DMS53 treated with DMSO at 0.1 percent for 48 hours (cell line): Measurements from ENCODE around the gene TULP1.
"Not testable (repeated sequence)": the region's sequence is repeated elsewhere in the genome, so short reads cannot be mapped to it uniquely, and the experiment has no call there.

Experiments
- DNase-seq: peaks from one replicate; lab custom pipeline; 2025; ENCODE audit not compliant: unreplicated experiment; lab: John Stamatoyannopoulos, UW

The TULP1 gene

DNA sequence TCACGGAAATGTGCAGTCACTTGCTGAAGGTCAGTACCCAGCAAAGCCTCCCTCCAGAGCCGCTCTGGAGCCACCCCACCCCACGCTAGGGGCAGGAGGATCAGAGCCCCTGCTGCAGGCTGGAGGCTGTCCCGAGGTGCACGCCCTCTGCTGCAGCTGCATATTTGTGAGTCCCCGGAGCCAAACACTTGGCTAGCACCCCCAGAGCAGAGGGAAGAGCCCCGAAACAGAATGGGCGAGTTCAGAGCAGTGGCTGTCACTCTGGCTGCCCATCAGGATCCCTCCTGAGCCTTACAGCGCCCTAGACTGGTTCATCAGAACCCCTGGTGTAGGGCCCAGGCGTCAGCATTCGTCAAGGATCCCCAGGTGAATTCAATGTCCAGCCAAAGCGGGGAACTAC, 9.5 kb upstream of the TULP1 start:
- no peak for DNase-seq

DNA sequence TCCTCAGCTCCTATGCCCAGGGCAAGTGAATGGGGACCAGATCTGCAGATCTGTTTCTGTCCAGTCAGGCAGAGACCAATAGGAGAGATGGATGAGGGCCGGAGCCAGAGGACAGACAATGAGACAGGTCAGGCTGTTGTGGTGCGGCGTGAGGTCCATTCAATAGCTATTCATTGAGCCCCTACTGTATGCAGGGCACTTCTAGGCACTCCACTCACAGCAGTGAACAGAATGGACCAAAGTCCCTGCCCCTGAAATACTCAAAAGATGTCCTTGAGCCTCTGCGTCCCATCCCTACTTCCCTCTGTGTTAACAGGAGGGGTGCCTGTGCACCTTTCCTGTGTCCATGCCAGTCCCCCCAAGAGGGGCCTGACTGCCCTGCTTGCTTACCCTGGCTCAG, 8.5 kb upstream of the TULP1 start:
- DNase-seq: no peak

DNA sequence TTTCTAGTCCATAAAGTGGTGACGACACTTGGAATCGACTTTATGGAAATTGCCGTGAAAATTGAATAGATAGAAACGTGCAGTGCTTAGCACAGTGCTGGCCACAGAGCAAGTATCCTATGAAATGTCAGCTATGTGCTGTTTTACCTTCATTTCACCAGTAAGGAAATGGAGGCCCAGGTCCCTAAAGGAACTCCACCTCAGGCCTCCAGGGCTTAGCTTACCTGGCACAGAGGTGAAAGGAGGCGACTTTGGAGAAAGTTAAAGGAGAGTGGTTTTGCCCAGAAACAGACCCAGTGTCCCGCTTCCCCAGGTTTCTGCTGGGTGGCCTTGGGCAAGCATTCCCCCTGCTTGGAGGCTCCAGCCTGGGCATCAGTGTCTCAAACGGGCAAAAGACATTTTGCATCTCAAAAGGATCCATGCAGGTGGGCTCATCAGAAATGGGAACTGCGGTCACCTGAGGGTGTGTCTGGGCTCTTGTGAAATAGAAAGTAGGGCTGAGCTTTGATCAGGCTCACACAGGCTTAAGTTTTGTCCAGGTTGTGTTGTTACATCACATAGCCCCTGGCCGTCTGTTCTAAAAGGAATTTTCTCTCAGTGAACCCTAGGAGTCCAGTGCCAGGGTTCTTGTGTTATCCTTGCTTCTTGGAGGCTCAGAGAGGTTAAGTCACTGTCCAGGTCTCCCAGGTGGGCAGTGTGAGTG, 6.8 kb upstream of the TULP1 start:
- DNase-seq: no peak

DNA sequence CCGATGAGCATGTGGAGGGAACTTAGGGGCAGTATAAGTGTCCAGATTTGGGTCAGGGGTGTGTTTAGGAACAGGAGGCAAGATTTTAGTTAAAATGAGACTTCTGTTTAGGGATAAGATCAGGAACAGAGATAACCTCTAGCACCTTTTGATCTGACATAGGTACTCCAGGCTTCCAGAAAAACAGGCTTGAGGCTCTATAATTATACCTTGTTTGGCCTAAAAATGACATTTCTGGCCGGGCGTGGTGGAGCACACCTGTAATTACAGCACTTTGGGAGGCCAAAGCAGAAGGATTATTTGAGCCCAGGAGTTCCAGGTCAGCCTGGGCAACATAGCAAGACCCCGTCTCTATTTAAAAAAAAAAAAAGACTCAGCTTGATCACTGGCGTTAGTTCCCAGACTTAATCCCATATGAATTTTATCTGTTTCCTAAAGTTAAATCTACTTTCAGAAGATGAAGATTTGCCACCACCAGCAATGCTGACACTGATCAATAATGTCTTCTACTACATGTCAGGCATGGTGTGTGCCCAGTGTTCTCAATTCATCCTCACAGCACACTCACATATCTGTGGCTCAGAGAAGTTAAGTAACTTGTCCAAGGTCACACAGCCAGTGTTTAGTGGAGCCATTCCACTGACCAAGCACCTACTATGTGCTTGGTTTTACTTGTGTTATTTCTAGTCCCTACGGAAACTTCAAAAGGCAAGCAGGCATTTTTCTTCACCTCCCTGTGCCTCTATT, 6.0 kb upstream of the TULP1 start:
- DNase-seq: no peak

- not testable (repeated sequence) for DNase-seq
These were observed 5.3 kb upstream of the TULP1 start for GRCh38 chr6:35517978-35518377.

DNA sequence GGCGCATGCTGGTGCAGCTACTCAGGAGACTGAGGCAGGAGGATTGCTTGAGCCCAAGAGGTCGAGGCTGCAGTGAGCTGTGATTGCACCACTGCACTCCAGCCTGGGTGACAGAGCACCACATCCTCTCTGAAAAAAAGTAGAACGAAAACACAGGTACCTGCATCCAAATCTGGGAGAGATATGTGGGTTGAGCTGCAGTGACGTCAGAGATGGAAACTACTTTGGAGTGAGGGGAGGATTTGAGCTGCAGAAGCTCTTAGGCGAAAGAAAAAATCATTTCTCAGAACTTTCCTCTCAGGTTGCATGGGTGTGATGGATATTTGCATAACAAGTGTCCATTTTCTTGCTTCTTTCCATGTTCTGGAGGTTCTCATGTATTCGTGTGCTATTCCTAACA, 4.0 kb upstream of the TULP1 start:
- no peak for DNase-seq

- not testable (repeated sequence) for DNase-seq
These were observed 3.2 kb upstream of the TULP1 start for GRCh38 chr6:35515939-35516338.

DNA sequence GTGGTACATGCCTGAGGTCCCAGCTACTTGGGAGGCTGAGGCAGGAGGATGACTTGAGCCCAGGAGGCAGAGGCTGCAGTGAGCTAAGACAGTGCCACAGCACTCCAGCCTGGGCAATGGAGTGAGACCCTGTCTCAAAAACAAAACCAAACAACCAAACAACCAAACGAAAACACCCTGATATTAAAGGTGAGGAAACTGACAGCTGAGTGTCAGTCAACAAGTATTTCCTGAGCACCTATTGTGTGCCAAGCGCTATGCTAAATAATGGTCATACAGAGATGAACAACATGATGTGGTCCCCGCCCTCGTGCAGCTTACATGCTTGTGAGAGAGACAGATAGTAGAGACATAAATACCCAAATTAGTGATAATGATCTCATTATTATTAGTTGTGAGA, 1.9 kb upstream of the TULP1 start:
- no peak for DNase-seq

DNA sequence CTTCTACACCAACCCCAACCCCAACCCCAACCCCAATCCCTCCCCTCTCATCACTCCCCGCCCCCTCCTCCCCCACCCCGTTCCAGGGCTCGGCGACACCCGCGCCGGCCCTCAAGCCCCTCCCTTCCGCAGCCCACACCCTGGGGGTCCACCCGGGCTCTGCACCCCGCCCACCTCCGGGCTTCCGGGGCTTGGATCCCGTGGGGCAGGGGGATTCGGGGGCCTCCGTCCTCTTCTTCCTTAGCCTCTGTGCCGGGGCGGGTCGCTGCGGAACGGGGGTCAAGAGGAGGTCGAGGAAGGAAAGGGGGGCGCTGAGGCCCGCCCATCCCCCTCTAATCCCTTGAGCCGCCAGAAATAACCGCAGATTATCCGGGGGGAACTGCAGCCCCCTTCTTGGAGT, 690 bp downstream of the TULP1 start:
- DNase-seq: no peak

GRCh38 chr6:35511562-35511941, 1.1 kb downstream of the TULP1 start:
- DNase-seq: no peak

DNA sequence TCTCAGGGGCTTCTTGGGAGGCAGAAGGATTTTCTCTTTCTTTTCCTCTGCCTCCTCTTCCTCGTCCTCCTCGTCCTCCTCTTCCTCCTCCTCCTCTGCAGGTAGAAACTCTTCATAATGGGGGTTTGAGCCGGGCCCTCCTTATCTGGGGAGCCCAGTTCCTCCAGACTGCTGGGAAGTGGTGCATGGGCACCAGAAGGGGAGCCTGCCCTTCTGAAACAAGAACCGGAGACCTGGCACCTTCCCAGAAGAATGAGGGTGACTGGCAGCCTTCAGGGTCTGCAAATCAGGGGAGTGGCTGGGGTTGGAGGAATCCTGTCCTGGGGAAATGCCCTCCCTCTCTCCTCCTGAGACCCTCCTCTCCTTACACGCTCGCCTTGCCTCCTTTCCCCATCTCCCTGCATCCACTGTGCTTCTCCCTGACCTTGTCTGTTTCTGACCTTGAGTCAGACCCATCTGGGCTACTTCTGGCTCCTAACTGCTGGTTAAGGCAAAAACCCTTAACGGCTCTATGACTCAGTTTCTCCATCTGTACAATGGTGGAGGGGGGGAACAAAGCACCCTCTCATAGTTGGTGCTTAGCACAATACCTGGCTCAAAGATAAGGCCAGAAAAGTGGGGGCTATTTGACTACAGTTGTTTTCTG, 1.7 kb downstream of the TULP1 start:
- no peak for DNase-seq

DNA sequence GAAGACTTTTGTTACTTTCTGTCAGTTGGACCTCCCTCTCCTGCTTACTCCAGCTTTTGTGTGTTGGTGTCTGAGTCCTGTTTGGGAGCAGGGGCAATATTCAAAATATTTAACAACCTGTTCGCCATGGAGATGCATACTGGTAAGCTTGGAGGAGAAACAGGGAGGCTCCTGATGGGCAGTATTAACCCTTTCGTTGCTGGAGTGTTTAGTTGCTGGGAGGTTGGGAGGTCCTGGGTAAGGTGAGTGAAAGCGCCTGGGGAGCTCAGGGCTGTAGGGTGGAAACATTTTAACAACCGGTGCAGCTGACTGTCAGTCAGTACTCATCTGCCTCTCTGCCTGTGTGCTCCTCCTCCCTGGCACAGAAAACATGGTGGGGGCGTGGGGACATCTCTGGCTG, 4.2 kb downstream of the TULP1 start:
- DNase-seq: no peak

- no peak for DNase-seq
These were observed 4.7 kb downstream of the TULP1 start for GRCh38 chr6:35508027-35508426.

DNA sequence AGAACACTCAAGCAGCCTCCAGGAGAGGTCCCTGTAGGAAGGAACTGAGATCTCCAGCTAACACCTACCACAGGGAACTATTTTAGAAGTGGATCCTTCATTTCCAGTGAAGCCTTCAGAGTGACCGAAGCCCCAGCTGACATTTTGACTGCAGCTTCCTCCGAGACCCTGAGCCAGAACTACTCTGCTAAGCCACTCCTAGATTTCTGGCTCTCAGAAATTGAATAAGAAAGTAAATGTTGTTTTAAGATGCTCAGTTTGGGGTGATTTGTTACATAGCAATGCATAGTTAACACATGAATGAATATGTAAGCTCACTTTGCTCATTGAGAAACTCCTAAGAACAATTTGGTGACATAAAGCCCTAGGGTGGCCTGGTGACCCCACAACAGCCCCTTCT, 5.5 kb downstream of the TULP1 start:
- DNase-seq: no peak

DNA sequence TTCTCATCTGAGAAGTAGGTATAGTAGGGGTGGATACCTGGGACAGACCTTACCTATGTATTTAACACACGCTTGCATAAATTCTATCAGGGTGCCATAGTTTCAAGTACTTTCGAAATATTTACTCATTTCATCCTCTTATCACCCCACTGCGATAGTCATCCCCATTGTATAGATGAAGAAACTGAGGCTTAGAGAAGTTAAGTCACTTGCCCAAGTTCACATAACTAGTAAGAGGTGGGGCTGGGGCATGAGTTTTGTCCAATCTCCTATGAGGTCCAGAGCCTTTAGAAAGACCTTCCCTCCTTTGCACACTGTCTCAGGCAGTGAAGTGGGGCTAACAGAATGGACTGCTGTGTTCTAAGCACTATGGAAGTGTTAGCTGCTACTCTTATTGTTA, 6.2 kb downstream of the TULP1 start:
- no peak for DNase-seq

DNA sequence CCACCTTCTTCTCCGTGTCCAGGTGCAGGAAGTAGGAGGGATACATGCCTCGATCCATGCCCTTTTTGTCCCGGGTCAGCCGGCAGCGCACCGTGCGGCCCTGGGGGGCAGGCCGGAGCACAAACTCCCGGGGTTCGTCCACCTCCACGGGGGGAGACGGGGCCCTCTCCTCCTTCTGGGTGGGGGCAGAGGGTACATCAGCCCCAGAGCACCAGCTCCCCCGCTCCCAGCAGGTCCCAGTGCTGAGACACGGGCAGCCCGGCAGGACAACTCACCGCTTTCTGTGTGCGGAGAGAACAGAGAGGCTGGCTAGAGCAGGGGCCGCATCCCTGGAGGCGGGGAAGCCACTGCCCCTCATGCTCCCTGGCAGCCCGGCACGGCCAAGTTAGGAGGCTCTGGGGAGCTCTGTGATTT, 6.7 kb downstream of the TULP1 start:
- DNase-seq: no peak

DNA sequence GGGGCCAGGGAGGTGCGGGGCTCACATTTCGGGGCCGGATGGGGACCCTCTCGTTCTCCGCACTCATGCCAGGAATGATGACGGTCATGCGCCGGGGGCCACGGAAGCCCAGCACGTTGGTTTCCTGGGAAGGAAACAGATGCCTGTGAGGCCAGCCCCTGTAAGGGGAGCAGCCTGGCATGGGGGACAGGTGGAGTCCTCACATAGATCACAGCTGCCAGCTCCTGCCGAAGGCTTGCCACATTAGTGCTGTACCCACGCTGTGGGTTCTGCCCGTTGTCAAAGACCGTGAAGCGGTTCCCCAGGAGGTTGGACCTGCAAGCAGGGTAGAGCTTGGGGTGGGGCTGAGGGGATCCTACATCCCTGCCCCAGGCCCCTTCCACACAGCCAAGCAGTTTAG, 9.2 kb downstream of the TULP1 start:
- DNase-seq: no peak

DNA sequence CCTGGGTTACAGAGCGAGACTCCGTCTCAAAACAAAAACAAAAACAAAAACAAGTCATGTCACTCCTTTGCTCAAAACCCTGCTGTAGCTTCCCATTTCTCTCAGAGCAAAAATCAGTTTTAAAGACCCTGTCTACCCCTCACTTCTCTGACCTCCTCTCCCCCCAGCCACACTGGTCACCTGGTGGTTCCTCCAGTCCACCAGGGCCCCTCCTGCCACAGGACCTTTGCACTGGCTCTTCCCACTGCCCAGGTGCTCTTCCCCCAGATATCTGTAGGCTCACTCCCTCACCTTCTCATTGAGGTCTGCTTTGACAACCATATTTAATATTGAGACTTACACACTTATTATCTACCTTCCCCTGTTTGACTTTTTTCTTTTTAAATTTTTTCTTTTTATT, 10.9 kb downstream of the TULP1 start:
- DNase-seq: no peak

GRCh38 chr6:35500782-35501181, 11.9 kb downstream of the TULP1 start:
- DNase-seq: peak; percentile 64

DNA sequence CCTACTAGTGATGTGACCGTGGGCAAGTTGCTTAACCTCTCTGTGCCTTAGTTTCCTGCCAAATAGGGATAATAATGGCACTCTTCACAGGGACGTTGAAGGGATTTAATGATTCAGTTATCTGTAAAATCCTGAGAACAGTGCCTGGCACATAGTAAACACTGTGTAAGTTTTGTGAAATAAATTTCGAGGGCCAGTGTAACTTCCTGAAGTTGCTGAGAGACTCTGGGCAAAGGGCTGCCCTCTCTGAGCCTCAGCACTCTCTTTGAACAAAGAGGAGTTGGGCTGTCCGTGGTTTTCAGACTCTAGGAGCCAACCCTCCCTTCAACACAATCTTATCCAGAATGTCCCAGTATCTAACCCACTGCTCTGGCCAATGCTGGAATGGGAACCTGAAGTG, 13.3 kb downstream of the TULP1 start:
- no peak for DNase-seq

GRCh38 chr6:35498422-35499067, 14.2 kb downstream of the TULP1 start:
- no peak for DNase-seq
